Measurements from ENCODE around the gene EML6. TPM values are rescaled to one million over a fixed set of nuclear protein-coding genes. Genes with fewer than 3 reads are reported as not detected.

EML6 gene
- polyA plus RNA-seq, 1 donor (not counting 4 experiments of a cell fraction or from before 2014, with no cell fraction given), result 0.96 TPM

GRCh38 chr2:54677476-54678265 lies 45.8 kb upstream of the EML6 start:
- no peaks in the 10 kb centered on the region for H3K9me1 ChIP-seq (ENCODE audit: control insufficient read depth, extremely low read depth, insufficient read depth, low read length)
- no peaks in the 10 kb centered on the region for H3K79me2 ChIP-seq (ENCODE audit: control insufficient read depth, insufficient read depth, low read length)
- no peak overlapping the region for H3K4me3 ChIP-seq (ENCODE audit: control insufficient read depth in 2 of 3, extremely low read depth in 1 of 3, insufficient read depth in 2 of 3, low read depth in 1 of 3, low read length in 3 of 3)
- dilution Hi-C loops (cut with MboI; ENCODE audit: extremely low pct_ligation_motif_present, low sequenced_read_pairs), result no loop called here
- no peak for TF ChIP-seq CTCF (optimal IDR thresholded peaks at IDR 0.05 in 1 of 3, IDR thresholded peaks at IDR 0.05 in 1 of 3, conservative IDR thresholded peaks at IDR 0.05 in 1 of 3; ENCODE audit: extremely low read depth in 1 of 3, insufficient read depth in 2 of 3, low read length in 3 of 3)
- peaks cover 33% of the 10 kb centered on the region for H3K4me1 ChIP-seq (ENCODE audit: control insufficient read depth, extremely low read depth, insufficient read depth, low read length)
- peaks cover 6% of the 10 kb centered on the region for H3K27me3 ChIP-seq (ENCODE audit: control insufficient read depth, extremely low read depth, insufficient read depth, low read length)
- no peaks in the 10 kb centered on the region for H3K36me3 ChIP-seq (ENCODE audit: control insufficient read depth in 2 of 2, extremely low read depth in 1 of 2, insufficient read depth in 2 of 2, low read length in 2 of 2)
- no peak overlapping the region for H3K27ac ChIP-seq (ENCODE audit: control insufficient read depth, insufficient read depth, low read length)
- H2AFZ ChIP-seq (ENCODE audit: control insufficient read depth, low read length), result no peak overlapping the region
- H3K9me3 ChIP-seq (ENCODE audit: control insufficient read depth, low read depth, low read length), result no peaks in the 10 kb centered on the region
- H3K4me2 ChIP-seq (ENCODE audit: control insufficient read depth, extremely low read depth, insufficient read depth, low read depth, low read length), result no peak overlapping the region
- H3K9ac ChIP-seq (ENCODE audit: control insufficient read depth, extremely low read depth, insufficient read depth, low read length), result no peak overlapping the region
- no peaks in the 10 kb centered on the region for H4K20me1 ChIP-seq (ENCODE audit: control insufficient read depth, extremely low read depth, insufficient read depth, low read length)
- FAIRE-seq (no peak), DNase-seq (ENCODE audit: low read depth, low spot score) (no peak)

GRCh38 chr2:54678719-54679118 lies 44.7 kb upstream of the EML6 start:
- Histone ChIP-seq H3K9me1 (ENCODE audit: control insufficient read depth, extremely low read depth, insufficient read depth, low read length) (no peaks in the 10 kb centered on the region), H3K4me3 (ENCODE audit: control insufficient read depth in 2 of 3, extremely low read depth in 1 of 3, insufficient read depth in 2 of 3, low read depth in 1 of 3, low read length in 3 of 3) (no peak overlapping the region), H2AFZ (ENCODE audit: control insufficient read depth, low read length) (no peak overlapping the region), H3K4me2 (ENCODE audit: control insufficient read depth, extremely low read depth, insufficient read depth, low read depth, low read length) (no peak overlapping the region), H3K4me1 (ENCODE audit: control insufficient read depth, extremely low read depth, insufficient read depth, low read length) (peaks cover 27% of the 10 kb centered on the region), H3K9ac (ENCODE audit: control insufficient read depth, extremely low read depth, insufficient read depth, low read length) (no peak overlapping the region), H4K20me1 (ENCODE audit: control insufficient read depth, extremely low read depth, insufficient read depth, low read length) (no peaks in the 10 kb centered on the region), H3K9me3 (ENCODE audit: control insufficient read depth, low read depth, low read length) (no peaks in the 10 kb centered on the region), H3K36me3 (ENCODE audit: control insufficient read depth in 2 of 2, extremely low read depth in 1 of 2, insufficient read depth in 2 of 2, low read length in 2 of 2) (no peaks in the 10 kb centered on the region), H3K79me2 (ENCODE audit: control insufficient read depth, insufficient read depth, low read length) (no peaks in the 10 kb centered on the region), H3K27me3 (ENCODE audit: control insufficient read depth, extremely low read depth, insufficient read depth, low read length) (peaks cover 6% of the 10 kb centered on the region), H3K27ac (ENCODE audit: control insufficient read depth, insufficient read depth, low read length) (no peak overlapping the region)
- dilution Hi-C loops (cut with MboI; ENCODE audit: extremely low pct_ligation_motif_present, low sequenced_read_pairs), result no loop called here
- FAIRE-seq (no peak), DNase-seq (ENCODE audit: low read depth, low spot score) (no peak)
- TF ChIP-seq EZH2 (IDR thresholded peaks at IDR 0.05; ENCODE audit: low read length), result no peak
- TF ChIP-seq CTCF (optimal IDR thresholded peaks at IDR 0.05 in 1 of 3, IDR thresholded peaks at IDR 0.05 in 1 of 3, conservative IDR thresholded peaks at IDR 0.05 in 1 of 3; ENCODE audit: extremely low read depth in 1 of 3, insufficient read depth in 2 of 3, low read length in 3 of 3), result no peak

All from keratinocyte (primary cell).